ENCODE data around the gene USP54. TPM values are rescaled to one million over a fixed set of nuclear protein-coding genes. Genes with fewer than 3 reads are reported as not detected.

The USP54 gene
- total and polyA plus RNA-seq, 12 donors = 7.3 to 26.8 (median 14.8) TPM

DNA sequence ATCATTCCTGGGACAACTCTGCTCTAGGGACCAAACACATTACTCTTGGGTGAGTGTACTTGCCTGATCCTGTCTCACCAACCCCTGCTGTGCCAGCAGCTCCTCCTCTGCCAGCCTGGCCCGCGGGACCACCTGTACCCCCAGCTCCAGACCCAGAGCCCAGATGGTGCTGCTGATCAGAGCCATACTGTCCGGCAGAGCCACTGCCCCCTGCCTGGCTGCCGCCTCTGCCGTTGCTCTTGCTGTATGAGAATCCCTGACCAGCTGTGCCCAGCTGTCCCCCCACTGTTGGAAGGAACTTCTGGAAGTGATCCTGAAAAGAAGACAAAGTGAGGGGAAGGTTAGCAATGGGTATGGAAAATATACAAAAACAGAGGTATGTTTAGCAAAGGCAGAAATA is 43.3 kb upstream of the USP54 start:
- Histone ChIP-seq H3K4me1 (replicated peaks in 1 of 2) (no peaks in the 10 kb centered on the region), H3K27me3 (no peaks in the 10 kb centered on the region), H3K36me3 (replicated peaks in 1 of 2) (no peaks in the 10 kb centered on the region), H3K9me3 (replicated peaks in 1 of 3) (no peaks in the 10 kb centered on the region), H3K27ac (no peak overlapping the region), H3K4me3 (no peak overlapping the region)
- 77 to 83% (median 81%) methylated on average over 4 to 5 of the region's 5 CpGs for WGBS, 4 donors
- DNase-seq = no peak
- TF ChIP-seq, protein P1, sequence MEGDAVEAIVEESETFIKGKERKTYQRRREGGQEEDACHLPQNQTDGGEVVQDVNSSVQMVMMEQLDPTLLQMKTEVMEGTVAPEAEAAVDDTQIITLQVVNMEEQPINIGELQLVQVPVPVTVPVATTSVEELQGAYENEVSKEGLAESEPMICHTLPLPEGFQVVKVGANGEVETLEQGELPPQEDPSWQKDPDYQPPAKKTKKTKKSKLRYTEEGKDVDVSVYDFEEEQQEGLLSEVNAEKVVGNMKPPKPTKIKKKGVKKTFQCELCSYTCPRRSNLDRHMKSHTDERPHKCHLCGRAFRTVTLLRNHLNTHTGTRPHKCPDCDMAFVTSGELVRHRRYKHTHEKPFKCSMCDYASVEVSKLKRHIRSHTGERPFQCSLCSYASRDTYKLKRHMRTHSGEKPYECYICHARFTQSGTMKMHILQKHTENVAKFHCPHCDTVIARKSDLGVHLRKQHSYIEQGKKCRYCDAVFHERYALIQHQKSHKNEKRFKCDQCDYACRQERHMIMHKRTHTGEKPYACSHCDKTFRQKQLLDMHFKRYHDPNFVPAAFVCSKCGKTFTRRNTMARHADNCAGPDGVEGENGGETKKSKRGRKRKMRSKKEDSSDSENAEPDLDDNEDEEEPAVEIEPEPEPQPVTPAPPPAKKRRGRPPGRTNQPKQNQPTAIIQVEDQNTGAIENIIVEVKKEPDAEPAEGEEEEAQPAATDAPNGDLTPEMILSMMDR (IDR thresholded peaks at IDR 0.05) = no peak
- TF ChIP-seq POLR2A (IDR thresholded peaks at IDR 0.05) = no peak
- intact Hi-C loops (cut with DNase I) = loop anchor here in 1 of 2 donors (10.0 kb wide), 1 partner anchor 60 kb away; no protein-coding TSS in a partner anchor

DNA sequence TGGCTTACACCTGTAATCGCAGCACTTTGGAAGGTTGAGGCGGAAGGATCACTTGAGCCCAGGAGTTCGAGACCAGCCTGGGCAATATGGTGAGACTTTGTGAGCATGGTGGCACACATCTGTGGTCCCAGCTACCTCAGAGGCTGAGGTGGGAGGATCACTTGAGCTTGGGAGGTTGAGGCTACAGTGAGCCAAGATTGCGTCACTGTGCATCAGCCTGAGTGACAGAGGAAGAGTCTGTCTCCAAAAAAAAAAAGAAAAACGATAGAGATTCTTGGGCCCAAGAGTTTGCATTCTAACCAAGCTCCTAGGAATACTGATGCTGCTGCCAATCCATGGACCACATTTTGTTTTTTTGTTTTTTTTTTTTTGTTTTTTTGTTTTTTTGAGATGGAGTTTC is 38.0 kb upstream of the USP54 start:
- Histone ChIP-seq H3K36me3 (replicated peaks in 1 of 2) (no peaks in the 10 kb centered on the region), H3K27ac (no peak overlapping the region), H3K9me3 (replicated peaks in 1 of 3) (no peaks in the 10 kb centered on the region), H3K4me3 (no peak overlapping the region), H3K4me1 (replicated peaks in 1 of 2) (peaks cover 6 to 8% of the 10 kb centered on the region in 2 donors), H3K27me3 (no peaks in the 10 kb centered on the region)
- 83 to 95% (median 93%) methylated on average over 5 of the region's 5 CpGs for WGBS, 4 donors
- no peak for TF ChIP-seq POLR2A (IDR thresholded peaks at IDR 0.05)
- TF ChIP-seq, protein P1 (IDR thresholded peaks at IDR 0.05) = no peak
- no peak for DNase-seq
- intact Hi-C loops (cut with DNase I) = no loop called here

DNA sequence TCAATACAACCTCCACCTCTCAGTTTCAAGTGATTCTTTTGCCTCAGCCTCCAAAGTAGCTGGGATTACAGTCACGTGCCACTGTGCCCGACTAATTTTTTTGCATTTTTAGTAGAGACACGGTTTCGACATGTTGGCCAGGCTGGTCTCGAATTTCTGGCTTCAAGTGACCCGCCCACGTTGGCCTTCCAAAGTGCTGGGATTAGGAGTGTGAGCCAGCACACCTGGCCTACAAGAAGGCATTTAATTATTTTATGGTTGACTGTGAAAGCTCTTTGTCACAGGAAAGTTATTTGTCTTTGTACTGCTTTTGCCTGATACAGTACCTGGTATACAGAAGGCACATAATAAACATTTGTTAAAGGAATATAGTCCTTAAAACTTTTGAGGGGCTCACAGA is 37.3 kb upstream of the USP54 start:
- H3K27ac ChIP-seq = no peak overlapping the region
- no peaks in the 10 kb centered on the region for H3K27me3 ChIP-seq
- H3K36me3 ChIP-seq (replicated peaks in 1 of 2) = no peaks in the 10 kb centered on the region
- no peak for DNase-seq
- intact Hi-C loops (cut with DNase I) = no loop called here
- H3K9me3 ChIP-seq (replicated peaks in 1 of 3) = no peaks in the 10 kb centered on the region
- H3K4me1 ChIP-seq (replicated peaks in 1 of 2) = peaks cover 6 to 8% of the 10 kb centered on the region in 2 donors
- no peak overlapping the region for H3K4me3 ChIP-seq
- TF ChIP-seq, protein P1 (IDR thresholded peaks at IDR 0.05) = no peak
- no peak for TF ChIP-seq POLR2A (IDR thresholded peaks at IDR 0.05)
- 73 to 83% (median 79%) methylated on average over 7 of the region's 7 CpGs for WGBS, 4 donors

DNA sequence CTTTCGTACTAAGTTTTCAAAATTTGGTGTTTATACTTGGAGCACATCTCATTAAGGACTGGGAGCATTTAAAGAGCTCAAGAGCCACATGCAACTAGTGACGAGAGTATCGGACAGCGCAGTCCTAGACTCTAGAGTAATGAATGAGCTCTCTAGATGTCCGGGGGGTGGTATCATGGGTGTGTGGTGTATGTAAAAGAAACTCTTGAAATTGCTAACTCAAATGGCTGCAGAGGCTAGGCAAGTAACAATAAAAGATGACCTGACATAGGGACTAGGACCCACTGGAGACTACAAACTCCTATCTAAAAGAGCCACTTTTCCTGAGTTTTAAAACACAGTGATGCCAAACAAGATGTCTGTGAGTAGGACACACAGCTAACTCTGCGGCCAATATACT is 36.2 kb upstream of the USP54 start:
- H3K9me3 ChIP-seq (replicated peaks in 1 of 3) = no peaks in the 10 kb centered on the region
- no peak for DNase-seq
- H3K36me3 ChIP-seq (replicated peaks in 1 of 2) = no peaks in the 10 kb centered on the region
- TF ChIP-seq, protein P1 (IDR thresholded peaks at IDR 0.05) = no peak
- no peak for TF ChIP-seq POLR2A (IDR thresholded peaks at IDR 0.05)
- no peak overlapping the region for H3K4me3 ChIP-seq
- 93 to 97% (median 95%) methylated on average over 6 of the region's 6 CpGs for WGBS, 4 donors
- H3K27ac ChIP-seq = no peak overlapping the region
- no peaks in the 10 kb centered on the region for H3K27me3 ChIP-seq
- H3K4me1 ChIP-seq (replicated peaks in 1 of 2) = peaks cover 6 to 8% of the 10 kb centered on the region in 2 donors
- intact Hi-C loops (cut with DNase I) = no loop called here
